Cardiac fibroblast (primary cell): ENCODE data around the gene RSAD1.
A peak's percentile ranks its signal among the peaks of the same experiment; 100 is the strongest.

Experiments used
- DNase-seq, 2 donors: peaks; one replicate each; pipeline versions ENCODE4 v3.0.0 to v3.0.0-alpha.2; 2010; ENCODE audit warnings: low read depth in 2 of 2
- H3K4me3 ChIP-seq, 2 donors: replicated peaks in 1 of 2; 1 replicate in 1 of 2; 2 replicates in 1 of 2; pipeline ENCODE4 v1.5.1; 2011; ENCODE audit warnings: low read depth in 2 of 2, low read length in 2 of 2, mild to moderate bottlenecking in 2 of 2, moderate library complexity in 1 of 2
- CTCF ChIP-seq: IDR thresholded peaks from one replicate; pipeline ENCODE4 v1.5.1; 2011; ENCODE audit warnings: low read depth, mild to moderate bottlenecking, low read length, inconsistent platforms

Gene RSAD1

GRCh38 chr17:50532452-50533024 is 53.9 kb downstream of the RSAD1 start, which contains the start of gene EPN3:
TSS of gene EPN3 (plus strand) at chr17:50532735. CDS start at chr17:50536557, 3,822 bp downstream.
- TF ChIP-seq CTCF, result no peak
- DNase-seq, result no peak
- H3K4me3 ChIP-seq, result no peak within 1 kb of the TSS

DNA sequence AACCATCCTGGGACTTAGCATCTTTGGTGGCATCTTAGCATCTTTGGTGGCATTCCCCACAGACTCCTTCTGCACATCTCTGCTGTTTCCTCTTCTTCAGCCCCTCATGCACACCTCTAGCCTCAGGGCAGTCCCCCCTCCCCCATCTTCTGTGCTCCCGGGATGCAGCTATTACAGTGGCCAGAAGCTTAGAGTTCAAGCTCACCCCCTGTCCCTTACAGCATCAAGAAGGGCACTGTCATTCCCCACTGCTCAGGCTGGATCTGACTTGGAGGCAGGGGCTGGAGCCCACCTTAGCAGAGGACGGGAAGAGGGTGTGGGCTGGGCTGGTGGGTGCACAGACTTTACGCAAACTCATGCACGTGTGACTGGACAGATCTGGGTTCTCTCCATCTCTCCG is 54.5 kb downstream of the RSAD1 start:
- no peak overlapping the region for H3K4me3 ChIP-seq
- no peak for TF ChIP-seq CTCF
- no peak for DNase-seq

DNA sequence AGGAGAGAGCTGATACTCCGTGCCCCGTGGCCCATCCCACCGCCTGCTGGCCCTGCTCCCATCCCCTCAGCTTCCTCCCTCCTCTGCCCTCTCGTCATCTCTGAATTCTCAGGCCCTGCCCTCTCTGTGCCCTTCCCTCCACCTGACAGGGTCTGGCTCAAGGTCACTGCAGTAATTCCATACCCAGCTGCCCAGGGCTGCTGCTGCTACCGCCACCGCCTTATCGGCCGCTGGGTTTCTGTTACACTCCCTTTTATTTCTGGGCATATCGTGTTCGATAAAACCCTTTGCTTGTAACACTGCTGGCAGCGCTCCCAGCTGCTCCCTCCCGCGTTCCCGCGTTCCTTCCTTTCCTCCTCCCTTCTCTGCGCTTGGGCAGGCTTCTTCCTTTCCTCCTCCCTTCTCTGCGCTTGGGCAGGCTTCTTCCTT is 55.1 kb downstream of the RSAD1 start:
- H3K4me3 ChIP-seq, result no peak overlapping the region
- peak in 1 of 2 donors; percentile 74 for DNase-seq
- TF ChIP-seq CTCF, result no peak

DNA sequence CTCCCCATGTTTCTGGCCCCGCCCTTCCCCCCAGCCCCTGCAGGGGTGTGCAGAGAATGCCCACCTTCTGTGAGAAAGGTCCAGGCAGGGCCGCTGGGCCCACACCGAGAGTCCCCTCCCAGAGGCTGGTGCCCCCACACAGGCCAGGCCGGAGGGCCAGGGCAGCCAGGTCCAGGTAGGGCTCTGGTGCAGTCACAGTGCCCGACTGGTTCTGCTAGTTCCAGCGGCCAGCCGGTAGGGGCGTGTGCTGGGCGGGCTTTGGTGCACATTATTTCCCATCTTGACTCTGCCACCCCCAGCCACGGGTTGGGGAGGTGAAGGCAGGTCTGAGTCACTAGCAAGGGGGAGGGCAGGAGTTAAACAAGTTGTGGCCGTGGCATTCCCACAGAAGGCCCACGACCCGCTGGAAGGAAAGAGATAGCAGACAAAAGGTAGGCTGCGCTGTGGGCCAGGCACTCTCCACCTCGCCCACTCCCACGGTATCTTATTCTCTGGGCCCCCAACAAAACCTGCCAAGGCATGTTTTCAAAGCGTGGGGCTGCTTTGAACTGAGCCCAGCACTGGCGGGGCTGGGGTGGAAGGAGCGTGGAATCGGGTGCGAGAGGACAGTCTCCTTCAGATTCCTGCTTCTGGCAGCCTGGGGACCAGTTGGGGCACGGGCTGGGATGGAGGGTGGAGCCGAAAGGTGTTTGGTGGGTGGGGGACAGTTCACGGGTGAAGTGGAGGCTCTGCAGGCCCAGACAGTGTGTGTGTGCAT is 55.7 kb downstream of the RSAD1 start:
- no peak for DNase-seq
- H3K4me3 ChIP-seq, result no peak overlapping the region
- peak; percentile 29 for TF ChIP-seq CTCF

GRCh38 chr17:50534979-50535326 is 56.3 kb downstream of the RSAD1 start:
- no peak for TF ChIP-seq CTCF
- H3K4me3 ChIP-seq, result no peak overlapping the region
- DNase-seq, result no peak

DNA sequence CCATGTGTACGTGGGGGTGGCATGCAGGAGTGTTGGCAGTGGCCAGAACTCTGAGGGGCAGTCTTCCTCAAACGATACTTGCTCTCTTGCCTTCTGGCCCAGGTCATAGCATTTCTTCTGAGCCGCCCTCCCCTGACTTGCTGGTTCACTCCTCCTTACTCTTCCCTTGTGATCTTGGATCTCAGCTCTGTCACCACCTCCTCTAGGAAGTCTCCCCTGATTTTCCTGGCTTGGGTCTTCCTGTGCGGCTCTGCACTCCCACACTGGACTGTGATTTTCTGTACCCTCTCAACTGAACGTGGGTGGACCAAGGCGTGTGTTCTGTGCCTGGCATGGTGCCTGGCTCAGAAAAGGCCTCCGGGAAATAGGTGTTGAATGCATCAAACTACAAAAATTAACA is 56.7 kb downstream of the RSAD1 start:
- no peak for TF ChIP-seq CTCF
- H3K4me3 ChIP-seq, result no peak overlapping the region
- no peak for DNase-seq
